Astrocyte (in vitro differentiated cells and primary cell): ENCODE data around the gene KCNS3.

Experiments used
- EZH2 ChIP-seq: IDR thresholded peaks from 2 replicates; pipeline ENCODE4 v1.6.1; 2012; ENCODE audit warnings: mild to moderate bottlenecking, low read length, inconsistent platforms; ENCODE audit not compliant: insufficient read depth
- TF ChIP-seq, protein P1 (sequence below): IDR thresholded peaks from 2 replicates; pipeline ENCODE4 v1.5.1; 2011; ENCODE audit warnings: low read depth, mild to moderate bottlenecking, inconsistent platforms, low read length, moderate library complexity; ENCODE audit not compliant: insufficient read depth

DNA sequence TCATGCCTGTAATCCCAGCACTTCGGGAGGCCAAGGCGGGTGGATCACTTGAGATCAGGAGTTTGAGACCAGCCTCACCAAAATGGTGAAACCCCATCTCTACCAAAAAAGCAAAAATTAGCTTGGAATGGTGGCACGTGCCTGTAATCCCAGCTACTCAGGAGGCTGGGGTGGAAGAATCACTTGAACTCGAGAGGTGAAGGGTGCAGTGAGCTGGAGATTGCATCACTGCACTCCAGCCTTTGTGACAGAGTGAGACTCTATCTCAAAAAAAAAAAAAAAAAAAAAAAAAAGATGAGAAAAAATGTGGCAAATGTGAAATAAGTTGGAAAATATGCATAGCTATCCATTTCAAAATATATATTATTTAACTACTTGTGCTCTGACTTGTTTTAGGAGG, 65.0 kb downstream of the KCNS3 start:
- TF ChIP-seq EZH2: no peak
- TF ChIP-seq, protein P1, sequence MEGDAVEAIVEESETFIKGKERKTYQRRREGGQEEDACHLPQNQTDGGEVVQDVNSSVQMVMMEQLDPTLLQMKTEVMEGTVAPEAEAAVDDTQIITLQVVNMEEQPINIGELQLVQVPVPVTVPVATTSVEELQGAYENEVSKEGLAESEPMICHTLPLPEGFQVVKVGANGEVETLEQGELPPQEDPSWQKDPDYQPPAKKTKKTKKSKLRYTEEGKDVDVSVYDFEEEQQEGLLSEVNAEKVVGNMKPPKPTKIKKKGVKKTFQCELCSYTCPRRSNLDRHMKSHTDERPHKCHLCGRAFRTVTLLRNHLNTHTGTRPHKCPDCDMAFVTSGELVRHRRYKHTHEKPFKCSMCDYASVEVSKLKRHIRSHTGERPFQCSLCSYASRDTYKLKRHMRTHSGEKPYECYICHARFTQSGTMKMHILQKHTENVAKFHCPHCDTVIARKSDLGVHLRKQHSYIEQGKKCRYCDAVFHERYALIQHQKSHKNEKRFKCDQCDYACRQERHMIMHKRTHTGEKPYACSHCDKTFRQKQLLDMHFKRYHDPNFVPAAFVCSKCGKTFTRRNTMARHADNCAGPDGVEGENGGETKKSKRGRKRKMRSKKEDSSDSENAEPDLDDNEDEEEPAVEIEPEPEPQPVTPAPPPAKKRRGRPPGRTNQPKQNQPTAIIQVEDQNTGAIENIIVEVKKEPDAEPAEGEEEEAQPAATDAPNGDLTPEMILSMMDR: no peak
